C4-2B (cell line): ENCODE measurements around the gene SHOX.
"Not testable (repeated sequence)": the region's sequence is repeated elsewhere in the genome, so short reads cannot be mapped to it uniquely, and the experiment has no call there.

ENCODE experiments used
- H3K27ac ChIP-seq: fragments of 450-650 bp; 2 replicates; pipeline ENCODE4 v1.5.1; 2017
- CTCF ChIP-seq: fragments of 450-650 bp; conservative IDR thresholded peaks from 2 replicates; pipeline ENCODE4 v1.5.1; 2017; ENCODE audit warnings: mild to moderate bottlenecking
- ZFX ChIP-seq: fragments of 450-650 bp; IDR thresholded peaks from 2 replicates; pipeline ENCODE4 v1.6.1; 2017

Gene SHOX

GRCh38 chrX:590693-591404, 39.7 kb upstream of the SHOX start:
- TF ChIP-seq CTCF (no peak), ZFX (no peak)
- H3K27ac ChIP-seq = no peak overlapping the region

- H3K27ac ChIP-seq = no peak overlapping the region
- TF ChIP-seq CTCF = no peak
- no peak for TF ChIP-seq ZFX
These were observed 30.5 kb upstream of the SHOX start for GRCh38 chrX:599837-600715.

DNA sequence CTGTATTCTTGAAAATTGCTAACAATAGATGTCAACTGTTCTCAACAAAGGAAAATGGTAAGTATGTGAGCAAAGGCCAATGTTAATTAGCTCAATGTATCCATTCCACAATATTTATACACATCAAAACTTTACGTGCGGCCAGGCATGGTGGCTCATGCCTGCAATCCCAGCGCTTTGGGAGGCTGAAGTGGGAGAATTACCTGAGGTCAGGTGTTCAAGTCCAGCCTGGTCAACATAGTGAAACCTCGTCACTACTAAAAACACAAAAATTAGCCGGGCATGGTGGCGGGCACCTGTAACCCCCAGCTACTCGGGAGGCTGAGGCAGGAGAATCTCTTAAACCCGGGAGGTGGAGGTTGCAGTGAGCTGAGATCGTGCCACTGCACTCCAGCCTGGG, 27.6 kb upstream of the SHOX start:
- not testable (repeated sequence) for H3K27ac ChIP-seq

GRCh38 chrX:604616-605015, 26.0 kb upstream of the SHOX start:
- H3K27ac ChIP-seq = not testable (repeated sequence)

- not testable (repeated sequence) for H3K27ac ChIP-seq
These were observed 22.5 kb upstream of the SHOX start for GRCh38 chrX:608088-608487.

GRCh38 chrX:614136-614535, 16.5 kb upstream of the SHOX start:
- TF ChIP-seq ZFX (no peak), CTCF (no peak)

DNA sequence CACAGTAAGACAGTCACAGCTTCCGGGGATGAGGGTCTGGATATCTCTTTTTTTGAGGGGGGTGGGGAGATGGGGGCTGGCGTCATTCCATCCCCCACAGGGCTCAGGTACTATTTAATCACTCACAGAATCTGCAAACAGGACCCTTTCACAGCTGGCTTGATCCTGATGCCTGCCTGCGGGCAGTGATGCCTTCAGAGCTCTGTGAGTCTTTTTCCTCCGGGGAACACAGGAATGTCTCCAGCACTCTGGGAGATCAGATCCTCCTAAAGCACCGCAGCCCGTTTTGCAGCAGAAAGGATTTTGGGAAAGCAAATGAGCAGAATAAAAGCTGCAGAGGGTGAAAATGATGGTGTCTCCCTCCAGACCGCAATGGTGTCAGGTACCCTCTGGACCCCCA, 13.2 kb upstream of the SHOX start:
- H3K27ac ChIP-seq = no peak overlapping the region
- TF ChIP-seq ZFX = no peak
- TF ChIP-seq CTCF = no peak

More at GRCh38 chrX:614136-614535, 16.5 kb upstream of the SHOX start:
- no peak overlapping the region for H3K27ac ChIP-seq

- H3K27ac ChIP-seq = no peak overlapping the region
- no peak for TF ChIP-seq CTCF
- no peak for TF ChIP-seq ZFX
These were observed 12.7 kb upstream of the SHOX start for GRCh38 chrX:617891-618290.

DNA sequence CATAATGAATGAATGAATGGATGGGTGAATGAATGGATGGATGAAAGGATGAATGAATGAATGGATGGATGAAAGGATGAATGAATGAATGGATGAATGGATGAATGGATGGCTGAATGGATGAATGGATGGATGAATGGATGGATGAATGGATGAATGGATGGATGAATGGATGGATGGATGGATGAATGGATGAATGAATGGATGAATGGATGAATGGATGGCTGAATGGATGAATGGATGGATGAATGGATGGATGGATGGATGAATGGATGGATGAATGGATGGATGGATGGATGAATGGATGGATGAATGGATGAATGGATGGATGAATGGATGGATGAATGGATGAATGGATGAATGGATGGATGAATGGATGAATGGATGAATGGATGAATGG, 12.3 kb upstream of the SHOX start:
- not testable (repeated sequence) for H3K27ac ChIP-seq
